IMR-90 (cell line): Measurements from ENCODE around the gene PNMA8C.

Source experiments
- BHLHE40 ChIP-seq: fragments of 150-350 bp; IDR thresholded peaks from 2 replicates; pipeline ENCODE4 v1.6.1; 2016; ENCODE audit warnings: mild to moderate bottlenecking, low read depth, low read length
- FOS ChIP-seq: fragments of 150-350 bp; IDR thresholded peaks from 2 replicates; pipeline ENCODE4 v1.6.1; 2016; ENCODE audit warnings: low read depth, low read length
- MAFK ChIP-seq: IDR thresholded peaks from 2 replicates; pipeline ENCODE4 v1.6.1; 2012; ENCODE audit warnings: low read depth, low read length, improper control_type of control experiment
- MAZ ChIP-seq: IDR thresholded peaks from 2 replicates; pipeline ENCODE4 v1.6.1; 2012; ENCODE audit warnings: low read depth, mild to moderate bottlenecking, low read length, improper control_type of control experiment, moderate library complexity, borderline replicate concordance
- MXI1 ChIP-seq: IDR thresholded peaks from 2 replicates; pipeline ENCODE4 v1.6.1; 2012; ENCODE audit warnings: low read depth, mild to moderate bottlenecking, low read length, moderate library complexity, borderline replicate concordance
- NFE2L2 ChIP-seq: fragments of 150-350 bp; IDR thresholded peaks from 2 replicates; pipeline ENCODE4 v1.6.1; 2016; ENCODE audit warnings: low read depth, mild to moderate bottlenecking, low read length
- POLR2A ChIP-seq: IDR thresholded peaks from 2 replicates; pipeline ENCODE4 v1.6.1; 2012; ENCODE audit warnings: mild to moderate bottlenecking, low read depth, low read length
- RCOR1 ChIP-seq: IDR thresholded peaks from 2 replicates; pipeline ENCODE4 v1.6.1; 2012; ENCODE audit warnings: mild to moderate bottlenecking, low read length, improper control_type of control experiment; ENCODE audit not compliant: insufficient replicate concordance
- SMC3 ChIP-seq: fragments of 150-350 bp; IDR thresholded peaks from 2 replicates; pipeline ENCODE4 v1.6.1; 2016; ENCODE audit warnings: low read depth, mild to moderate bottlenecking, antibody characterized with exemption, low read length, moderate library complexity
- TF ChIP-seq, protein P1 (sequence below): conservative IDR thresholded peaks from 2 replicates; pipeline ENCODE4 v1.5.1; 2012; ENCODE audit warnings: mild to moderate bottlenecking, low read depth, low read length, improper control_type of control experiment
- TF ChIP-seq, protein P2 (sequence below): fragments of 150-350 bp; IDR thresholded peaks from 2 replicates; pipeline ENCODE4 v1.6.1; 2017; ENCODE audit warnings: mild to moderate bottlenecking, antibody characterized with exemption, low read length, low read depth

DNA sequence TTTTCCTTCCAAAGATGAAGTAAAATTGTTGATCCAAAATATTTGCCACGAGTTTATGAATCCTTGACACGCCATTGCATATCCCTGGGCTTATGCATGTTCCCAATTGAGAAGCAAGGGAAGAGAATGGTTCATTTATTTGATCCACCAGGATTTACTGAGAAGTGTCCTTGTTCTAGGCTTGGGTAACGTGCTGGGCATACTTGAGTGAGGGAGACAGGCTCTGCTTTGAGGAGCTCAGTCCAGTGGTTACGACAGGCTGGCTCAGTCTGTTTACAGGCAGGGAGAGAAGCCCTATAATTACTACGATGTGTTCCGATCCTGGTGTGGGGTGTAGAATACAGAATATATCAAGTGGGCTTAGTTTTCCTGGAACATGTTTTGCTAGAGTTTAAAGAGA is 6.3 kb upstream of the PNMA8C start:
- TF ChIP-seq, protein P1, sequence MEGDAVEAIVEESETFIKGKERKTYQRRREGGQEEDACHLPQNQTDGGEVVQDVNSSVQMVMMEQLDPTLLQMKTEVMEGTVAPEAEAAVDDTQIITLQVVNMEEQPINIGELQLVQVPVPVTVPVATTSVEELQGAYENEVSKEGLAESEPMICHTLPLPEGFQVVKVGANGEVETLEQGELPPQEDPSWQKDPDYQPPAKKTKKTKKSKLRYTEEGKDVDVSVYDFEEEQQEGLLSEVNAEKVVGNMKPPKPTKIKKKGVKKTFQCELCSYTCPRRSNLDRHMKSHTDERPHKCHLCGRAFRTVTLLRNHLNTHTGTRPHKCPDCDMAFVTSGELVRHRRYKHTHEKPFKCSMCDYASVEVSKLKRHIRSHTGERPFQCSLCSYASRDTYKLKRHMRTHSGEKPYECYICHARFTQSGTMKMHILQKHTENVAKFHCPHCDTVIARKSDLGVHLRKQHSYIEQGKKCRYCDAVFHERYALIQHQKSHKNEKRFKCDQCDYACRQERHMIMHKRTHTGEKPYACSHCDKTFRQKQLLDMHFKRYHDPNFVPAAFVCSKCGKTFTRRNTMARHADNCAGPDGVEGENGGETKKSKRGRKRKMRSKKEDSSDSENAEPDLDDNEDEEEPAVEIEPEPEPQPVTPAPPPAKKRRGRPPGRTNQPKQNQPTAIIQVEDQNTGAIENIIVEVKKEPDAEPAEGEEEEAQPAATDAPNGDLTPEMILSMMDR, result no peak
- TF ChIP-seq NFE2L2 (no peak), MAFK (no peak), FOS (no peak), POLR2A (no peak), MXI1 (no peak), RCOR1 (no peak), BHLHE40 (no peak), SMC3 (no peak), MAZ (no peak)
- TF ChIP-seq, protein P2, sequence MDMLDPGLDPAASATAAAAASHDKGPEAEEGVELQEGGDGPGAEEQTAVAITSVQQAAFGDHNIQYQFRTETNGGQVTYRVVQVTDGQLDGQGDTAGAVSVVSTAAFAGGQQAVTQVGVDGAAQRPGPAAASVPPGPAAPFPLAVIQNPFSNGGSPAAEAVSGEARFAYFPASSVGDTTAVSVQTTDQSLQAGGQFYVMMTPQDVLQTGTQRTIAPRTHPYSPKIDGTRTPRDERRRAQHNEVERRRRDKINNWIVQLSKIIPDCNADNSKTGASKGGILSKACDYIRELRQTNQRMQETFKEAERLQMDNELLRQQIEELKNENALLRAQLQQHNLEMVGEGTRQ, result no peak
